NCI-H526 (cell line): ENCODE measurements around the gene SBSN.

Experiments
- DNase-seq, 2 experiments: peaks; one replicate each; lab custom pipeline; 2025; lab: John Stamatoyannopoulos, UW

Gene SBSN

DNA sequence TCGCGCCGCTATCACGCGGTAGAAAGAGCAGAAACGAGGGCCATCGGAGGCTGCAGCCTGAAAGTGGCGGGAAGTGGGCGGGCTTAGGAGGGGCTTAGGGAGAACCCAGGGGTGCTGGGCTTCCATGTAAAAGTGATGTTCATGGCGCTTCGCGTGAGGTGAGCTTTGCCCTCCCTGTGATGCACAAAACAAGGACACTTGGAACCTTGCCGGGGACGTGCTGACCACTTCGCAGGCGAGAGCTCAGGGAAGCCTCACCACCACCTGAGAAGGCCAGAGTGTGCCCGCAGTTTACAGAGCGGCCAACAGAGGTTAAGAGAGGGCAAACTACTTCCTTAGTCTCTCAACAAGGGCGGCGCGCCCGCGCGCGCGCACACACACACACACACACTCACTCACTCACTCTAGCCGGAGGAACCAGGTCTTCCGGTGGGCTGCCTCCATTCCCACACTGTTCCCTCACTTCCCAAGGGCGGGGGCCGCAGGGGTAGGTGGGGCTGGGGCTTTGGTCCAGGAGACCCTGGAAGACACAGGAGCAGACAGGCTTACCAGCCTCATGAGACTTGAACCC is 5.8 kb upstream of the SBSN start:
- DNase-seq, result peak in 1 of 2 experiments; percentile 16

DNA sequence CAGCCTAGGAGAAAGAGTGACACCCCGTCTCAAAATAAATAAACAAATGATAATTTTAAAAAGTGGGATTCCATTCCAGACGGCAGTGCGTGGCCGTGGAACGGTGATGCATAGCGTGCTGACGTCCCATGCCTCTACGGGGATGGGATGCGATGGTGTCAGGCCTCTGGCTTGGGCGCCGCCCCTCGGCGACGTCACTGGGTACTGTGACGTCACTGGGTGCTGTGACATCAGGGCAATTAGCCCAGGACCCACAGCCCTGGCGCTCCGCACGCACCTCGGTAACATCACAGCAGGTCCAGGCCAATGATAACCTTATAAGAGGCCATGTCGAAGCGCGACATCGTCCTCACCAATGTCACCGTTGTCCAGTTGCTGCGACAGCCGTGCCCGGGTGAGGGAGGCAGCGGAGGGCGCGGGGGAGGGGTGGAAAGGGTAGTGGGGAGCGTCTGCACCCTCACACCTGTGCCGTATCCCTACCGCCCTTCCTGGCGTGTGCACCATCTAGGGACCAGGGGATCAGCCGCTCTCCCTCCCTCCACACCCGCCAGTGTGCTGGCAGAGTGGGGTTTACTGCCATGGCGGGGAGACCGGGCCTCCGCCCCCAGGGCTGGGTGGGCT is 5.2 kb upstream of the SBSN start, which contains the start of gene GAPDHS:
GAPDHS (plus strand) TSS at position 256 of the 621 bp plus-strand sequence; CDS start at position 328, 72 bp downstream.
- DNase-seq, result no peak

DNA sequence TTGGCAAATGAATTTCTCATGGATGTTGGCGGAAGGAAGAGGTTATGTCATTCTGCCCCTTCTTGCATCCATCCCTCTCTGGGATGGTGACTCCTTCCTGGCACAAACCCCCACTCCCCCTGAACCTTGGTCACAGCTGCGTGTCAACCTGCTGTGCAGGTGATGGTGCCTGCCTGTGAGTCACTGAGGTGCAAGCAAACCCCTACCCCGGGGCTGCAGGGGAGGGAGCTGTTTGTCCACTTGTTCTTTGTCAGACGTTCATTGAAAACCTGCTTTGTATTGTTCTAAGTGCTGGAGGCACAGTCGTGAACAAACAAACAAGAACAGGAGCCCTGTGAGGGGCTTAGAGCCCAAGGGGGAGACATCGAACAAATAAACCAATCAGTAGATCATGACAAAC is 3.2 kb upstream of the SBSN start:
- DNase-seq, result no peak

DNA sequence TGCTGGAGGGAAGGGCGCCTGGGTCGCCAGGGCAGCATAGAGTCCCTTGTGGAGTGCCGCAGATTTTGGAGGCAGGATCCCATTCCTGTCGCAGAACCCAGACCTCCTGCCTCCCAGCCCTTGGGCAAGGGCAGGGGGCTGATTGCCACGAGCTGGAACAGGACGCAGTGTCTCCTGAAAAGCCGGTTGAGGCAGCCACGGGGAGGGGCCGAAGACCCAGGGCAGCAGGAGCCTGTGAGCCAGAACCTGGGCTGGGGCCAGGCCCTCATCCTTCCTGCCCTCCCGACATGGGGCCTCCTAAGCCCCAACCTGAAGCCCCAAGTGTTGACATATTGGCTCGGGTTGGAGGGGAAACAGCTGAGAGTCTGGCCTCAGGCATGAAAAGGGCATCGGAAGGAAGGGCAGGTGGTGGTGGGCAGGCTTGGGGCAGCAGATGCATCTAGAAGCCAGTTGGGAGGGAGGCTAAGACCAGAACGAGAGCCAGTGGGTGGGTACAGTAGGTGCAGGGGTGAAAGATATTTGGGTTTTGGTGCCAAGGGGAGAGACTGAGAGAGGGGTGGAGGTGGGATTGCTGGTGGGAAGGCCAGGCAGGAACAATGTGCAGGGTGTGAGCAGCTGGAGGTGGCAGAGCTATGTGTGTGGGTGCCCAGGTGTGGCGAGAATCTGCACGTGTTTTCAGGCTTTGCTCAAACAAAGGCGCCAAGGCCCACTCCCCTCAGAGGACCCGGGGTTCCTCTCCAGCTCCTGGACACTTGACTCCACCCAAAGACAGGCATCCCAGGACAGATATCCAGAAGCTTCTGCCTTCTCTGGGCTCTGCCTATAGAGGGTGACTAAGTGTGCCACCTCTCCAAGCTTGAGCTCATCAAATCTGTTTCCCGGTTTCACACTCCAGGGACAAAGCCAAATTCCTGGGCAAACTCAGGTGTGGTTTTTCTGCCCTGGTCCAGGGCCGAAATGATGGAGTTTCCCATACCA is 1.4 kb upstream of the SBSN start:
- no peak for DNase-seq

DNA sequence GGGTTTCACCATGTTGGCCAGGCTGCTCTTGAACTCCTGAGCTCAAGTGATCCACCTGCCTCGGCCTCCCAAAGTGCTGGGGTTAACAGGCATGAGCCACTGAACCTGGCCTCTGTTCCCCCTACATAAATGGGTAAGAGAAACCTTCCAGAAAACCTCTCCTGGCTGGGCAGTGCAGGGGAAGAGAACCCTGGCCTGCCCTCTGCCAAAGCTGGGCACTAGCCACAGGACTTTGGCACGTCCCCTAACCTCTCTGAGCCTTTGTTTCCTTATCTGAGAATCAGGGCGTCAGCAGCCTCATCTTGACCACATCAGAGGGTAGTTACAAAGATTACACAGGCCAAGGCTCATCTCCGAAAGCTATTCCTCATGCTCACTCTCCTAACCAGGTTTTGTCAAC is 2.2 kb downstream of the SBSN start:
- no peak for DNase-seq

DNA sequence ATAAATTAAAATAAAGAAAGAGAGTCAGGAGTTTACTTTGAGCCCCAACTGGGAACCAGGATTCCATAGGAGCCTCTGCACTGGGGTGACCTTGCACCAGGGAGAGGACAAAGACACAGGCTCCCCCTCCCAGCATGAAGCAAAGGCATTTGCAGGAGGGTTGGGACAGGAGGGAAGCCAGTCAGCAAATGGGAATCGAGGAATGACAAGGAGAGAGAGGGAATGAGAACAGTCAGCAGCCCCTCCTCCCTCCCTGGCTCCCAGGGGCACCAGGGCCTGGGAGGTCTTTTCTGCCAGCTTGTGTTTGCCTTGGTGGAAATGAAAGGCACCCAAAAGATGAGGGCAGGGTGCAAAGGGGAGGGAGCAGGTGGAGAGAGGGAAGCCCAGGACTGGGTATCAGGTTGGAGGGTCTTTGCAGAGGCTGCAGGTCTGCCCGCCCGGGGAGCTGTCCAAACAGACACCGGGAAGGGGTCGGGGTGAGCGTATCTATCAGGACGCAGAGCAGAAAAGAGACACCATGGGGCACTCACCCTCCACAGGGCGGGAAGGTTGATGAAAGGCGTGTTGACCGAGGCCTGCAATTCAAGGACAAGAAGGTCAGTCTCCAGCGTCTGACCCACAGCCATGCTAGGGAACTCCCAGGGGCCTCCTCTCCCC is 3.8 kb downstream of the SBSN start:
- no peak for DNase-seq

DNA sequence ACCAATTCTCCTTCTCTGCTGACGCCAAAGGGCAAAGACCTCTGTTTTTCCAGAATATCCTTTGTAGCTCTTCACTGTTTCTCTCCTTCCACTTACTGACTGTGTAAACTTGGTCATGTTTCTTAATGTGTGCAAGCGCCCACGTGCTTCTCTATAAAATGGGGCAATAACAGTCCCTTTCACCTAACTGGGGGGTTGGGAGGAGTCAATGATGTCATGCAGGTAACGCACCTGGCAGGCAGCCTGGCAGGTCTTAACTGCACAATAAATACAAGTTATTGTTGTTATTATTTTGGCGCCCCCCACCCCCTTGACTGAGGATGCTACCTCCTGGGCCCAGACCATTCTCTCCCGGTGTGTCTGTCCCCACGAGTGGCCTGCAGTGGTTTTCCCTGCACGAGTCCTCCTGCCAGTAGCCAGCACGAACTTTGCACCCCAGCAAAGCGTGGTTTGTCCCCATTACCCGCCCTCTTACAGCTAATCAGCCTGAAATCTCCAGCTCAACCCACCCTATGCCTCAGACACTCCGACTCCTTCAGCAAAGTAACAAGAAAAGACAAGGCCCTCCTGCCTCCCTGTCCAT is 5.3 kb downstream of the SBSN start:
- DNase-seq, result no peak

DNA sequence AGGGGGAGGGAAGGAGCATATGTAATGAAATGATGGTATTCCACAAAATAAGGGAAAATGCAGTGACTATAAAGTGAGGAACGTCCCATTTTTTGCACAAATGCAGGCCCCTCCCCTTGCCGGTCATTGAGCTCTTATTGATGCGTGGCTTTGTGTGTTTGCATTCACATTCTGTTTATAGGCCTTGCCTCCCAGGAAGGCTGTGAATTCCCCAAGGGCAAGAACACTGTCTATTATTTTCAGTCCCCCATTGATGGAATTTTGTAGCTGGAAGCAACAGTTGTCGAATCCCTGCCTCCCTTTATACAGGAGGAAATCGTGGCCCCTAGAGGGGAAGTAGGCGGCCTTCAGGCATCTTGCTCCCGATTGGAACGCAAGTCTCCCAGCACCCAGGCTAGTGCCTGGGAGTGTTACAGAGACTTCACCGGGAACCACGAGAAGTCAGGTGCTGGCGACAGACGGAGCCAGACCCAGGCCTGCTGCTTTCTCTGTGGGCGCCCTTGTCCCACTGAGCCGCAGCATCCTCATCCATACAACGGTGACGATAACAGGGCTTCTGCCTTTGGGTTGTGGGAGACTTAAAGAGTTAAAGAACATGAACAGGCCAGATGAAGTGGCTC is 6.9 kb downstream of the SBSN start:
- peak in 1 of 2 experiments; percentile 19 for DNase-seq

DNA sequence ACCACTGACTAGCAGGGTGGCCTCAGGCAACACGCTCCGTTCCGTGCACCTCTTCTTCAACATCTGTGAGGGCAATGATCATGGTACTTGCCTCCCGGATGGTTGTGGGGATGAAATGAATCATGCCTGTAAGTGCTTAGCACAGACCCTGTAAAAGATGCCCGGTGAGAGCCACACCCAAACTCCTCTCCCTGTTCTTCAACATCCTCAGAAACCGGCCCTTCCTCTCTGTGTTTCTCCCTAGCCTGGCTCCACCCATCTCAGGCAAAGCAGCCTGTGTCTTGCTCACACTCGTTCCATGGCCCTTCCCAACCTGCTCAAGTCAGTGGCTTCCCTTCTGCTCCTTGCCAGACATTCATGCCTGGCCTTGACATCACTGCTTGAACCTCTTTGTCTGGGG is 8.8 kb downstream of the SBSN start:
- no peak for DNase-seq

DNA sequence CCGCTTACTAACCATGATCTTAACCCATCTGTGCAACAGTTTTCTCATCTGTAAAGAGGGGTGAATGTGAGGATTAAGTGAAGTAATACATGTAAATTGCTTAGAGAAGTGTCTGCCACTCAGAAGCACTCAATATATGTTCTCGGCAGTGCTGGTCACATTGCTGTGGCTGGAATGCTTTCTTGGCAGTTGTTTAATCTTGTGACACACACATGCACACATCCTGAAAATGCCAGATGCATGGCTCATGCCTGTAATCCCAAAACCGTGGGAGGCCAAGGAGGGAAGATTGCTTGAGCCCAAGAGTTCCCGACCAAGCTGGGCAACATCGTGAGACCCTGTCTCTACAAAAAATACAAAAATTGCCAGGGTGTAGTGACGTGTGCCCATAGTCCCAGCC is 9.8 kb downstream of the SBSN start:
- DNase-seq, result no peak

DNA sequence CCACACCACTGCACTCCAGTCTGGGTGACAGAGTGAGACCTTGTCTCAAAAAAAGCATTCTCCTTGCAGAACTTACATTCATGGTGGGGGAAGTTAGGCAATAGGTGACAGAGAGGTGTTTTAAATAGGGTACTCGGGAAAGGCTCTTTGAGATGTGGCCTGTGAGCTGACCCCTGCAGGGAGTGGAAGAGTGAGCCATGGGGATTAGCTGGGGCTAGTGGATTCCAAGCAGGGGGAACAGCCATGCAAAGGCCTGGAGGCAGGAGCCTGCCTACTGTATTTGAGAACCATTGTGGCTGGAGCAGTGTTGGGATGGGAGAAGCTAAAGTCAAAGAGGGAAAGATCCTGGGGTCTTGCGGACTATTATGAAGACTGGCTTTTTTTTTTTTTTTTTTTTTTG is 10.8 kb downstream of the SBSN start:
- DNase-seq, result no peak

DNA sequence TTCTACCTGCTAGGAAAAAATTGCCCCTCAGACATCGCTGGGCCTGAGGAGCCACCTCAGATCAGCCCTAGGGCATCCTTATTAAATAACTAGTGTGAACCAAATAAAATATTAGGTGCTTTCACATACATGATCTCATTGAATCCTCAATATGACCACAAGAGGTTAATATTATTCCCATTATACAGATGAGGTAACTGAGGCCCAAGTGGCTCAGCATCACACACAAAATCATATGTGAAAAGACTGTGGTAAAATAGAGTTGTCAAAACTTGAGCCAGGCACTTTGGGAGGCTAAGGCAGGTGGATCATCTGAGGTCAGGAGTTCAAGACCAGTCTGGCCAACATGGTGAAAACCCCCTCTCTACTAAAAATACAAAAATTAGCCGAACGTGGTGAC is 11.8 kb downstream of the SBSN start:
- no peak for DNase-seq

DNA sequence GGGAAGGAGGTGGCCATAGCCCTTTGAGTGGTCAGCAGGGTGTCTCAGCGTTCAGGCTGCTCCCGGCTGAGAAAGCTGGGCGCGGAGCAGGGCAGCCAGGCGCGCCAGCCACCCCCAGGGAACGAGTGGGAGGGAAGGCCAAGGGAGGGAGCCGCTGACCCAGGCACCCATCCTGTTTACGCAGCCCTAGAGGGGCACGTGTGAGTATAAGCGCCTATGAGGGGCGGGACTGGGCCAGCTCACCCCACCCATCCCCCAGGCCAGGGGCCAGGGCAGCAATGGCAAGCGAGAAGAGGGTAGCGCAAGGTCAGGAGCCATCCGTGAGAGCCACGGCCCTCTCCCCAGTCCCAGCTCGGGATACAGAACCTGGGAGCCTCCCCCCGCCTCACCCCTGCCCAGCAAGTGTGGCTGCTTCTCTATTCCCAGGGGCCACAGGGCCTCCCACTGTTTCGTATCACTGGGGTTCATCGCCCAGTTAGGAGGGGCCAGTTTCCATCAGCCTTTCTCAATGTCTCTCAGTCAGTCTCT is 13.8 kb downstream of the SBSN start:
- peak in 1 of 2 experiments; percentile 30 for DNase-seq

DNA sequence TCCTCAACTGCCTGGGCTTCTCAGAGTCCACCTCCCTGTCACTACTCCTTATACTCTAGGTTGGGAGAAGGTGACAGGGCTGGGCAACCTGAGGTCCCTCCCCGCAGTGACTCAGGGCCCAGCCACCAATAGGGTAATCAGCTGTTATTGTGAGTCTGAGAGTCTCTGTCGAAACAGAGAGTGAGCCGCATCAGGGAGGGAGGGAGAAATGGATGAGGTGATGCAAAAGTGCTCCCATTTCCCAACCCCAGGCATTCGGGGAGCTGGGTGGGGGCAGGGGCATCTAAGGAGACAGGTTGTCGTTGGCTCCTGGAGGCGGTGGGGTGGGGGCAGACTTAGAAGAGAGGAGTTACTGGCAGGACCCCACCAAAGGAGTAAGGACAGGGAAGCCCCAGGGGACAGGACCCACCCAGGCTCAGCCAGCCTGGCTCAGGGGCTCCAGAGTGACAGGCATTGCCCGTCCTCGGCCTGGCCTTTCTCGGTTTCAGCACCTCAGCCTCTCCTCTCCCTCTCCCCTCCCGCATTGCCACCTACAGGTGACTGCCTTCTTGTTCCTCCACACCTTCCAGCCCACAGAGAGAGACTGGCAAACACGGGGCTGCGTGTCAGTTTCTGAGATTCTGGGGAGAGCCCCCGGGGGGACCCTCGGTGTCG is 14.4 kb downstream of the SBSN start, which contains the start of gene DMKN:
DMKN (minus strand) TSS at position 22 of the 654 bp plus-strand sequence. CDS start 174 bp downstream, outside the sequence.
- peak in 1 of 2 experiments; percentile 59 for DNase-seq

DNA sequence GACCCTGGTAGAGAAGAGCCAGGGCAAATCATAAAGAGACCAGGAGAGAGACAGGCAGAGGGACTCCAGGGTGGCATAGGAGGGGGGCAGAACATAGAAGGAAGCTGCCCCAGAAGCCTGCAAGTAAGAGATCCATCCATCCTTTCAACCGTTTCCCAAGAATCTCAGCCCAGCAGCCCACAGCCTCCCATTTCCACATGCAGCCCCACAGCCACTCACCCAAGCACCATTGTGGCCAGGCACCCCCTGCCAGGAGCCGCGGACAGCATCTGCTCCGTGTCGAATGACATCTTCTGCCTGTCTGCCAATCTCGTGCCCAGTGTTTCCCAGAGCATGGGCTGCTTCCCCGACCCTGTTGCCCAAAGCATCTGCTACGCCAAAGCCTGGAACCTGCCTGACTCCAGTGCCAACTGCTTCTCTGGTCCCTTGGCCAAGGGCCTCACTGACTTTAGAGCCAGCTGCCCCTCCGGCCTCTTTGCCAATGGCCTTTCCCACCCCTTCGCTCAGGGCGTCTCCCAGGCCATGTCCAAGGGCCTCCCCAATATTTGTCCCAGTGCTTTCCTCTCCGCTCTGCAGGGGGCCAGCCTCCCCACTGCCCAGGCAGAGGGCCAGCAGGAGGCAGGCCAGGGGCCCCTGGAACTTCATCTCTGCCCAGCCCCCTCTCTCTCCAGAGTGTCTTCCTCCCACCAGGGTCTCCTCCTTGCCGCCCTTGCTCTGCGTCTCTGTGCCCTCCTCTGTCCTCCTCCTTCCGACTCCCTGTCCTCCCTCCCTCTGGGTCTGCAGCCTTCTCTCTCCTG is 15.1 kb downstream of the SBSN start:
- DNase-seq, result no peak

DNA sequence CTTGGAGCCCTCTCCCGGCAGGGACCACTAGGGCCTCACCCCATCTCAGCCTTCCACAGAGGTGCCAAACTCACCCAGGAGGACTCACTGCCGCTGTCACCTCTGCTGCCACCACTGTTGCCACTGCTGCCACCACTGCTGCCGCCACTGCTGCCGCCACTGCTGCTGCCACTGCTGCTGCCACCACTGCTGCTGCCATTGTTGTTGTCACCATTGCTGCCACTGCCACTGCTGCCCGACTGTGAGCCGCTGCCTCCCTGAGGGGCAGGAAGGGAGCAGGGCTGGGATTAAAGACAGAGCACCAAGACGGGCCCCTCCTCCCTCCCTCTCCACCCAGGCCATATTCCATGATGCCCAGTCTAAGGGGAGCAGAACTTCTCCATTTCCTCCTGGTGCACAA is 16.8 kb downstream of the SBSN start:
- DNase-seq, result no peak

DNA sequence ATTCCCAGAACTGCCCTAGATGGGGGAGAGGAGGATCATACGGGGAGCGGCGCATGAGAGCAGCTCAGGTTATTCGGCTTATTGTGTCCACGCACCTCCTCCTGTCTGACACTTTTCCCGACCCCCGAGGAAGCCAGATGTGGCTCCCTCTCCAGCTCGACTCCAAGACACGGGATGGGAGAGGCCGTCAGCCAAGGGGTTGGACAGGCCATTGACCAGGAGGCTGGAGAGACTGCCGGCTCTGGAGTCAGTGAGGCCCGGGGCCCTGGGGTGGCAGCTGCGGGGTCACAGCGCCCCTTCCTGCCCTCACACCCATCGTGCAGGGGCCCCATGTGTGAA is 17.5 kb downstream of the SBSN start:
- no peak for DNase-seq

DNA sequence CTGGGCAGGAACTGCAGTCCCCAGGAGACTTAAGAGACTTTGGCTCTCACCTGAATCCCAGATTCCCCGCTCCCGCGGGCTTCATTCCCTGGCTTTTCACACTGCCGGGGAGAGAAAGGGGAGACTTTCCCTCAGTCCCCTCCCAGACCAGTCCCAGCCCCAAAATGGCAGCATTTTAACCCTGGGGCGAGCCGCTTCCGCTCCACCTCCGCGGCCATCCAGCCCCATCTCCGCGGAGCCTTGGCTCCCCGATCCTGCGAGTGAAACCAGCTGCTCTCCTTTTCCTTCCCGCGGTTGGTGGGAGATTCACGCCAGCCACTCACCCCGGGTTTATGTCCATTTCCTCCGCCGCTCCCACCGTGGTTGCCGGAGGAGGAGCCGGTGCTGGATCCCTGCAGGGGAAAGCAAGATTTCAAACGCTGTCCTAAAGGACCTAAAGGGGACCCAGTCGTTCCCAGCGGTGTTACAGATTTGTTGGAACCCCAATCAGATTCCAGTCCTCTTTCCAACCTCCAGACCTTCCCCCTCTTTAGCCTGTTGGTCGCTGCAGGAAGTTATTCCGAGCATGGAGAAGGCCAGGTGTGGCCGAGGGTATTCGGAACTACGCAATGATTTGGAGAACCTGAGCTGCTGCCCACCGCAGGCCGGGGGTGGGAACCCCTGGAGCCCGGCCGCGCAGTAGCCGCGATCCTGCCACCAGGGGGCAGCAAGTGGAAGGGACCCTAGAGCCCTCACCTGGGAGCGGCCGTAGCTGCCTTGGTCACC is 18.1 kb downstream of the SBSN start:
- peak; percentile 68 to 94 for DNase-seq

DNA sequence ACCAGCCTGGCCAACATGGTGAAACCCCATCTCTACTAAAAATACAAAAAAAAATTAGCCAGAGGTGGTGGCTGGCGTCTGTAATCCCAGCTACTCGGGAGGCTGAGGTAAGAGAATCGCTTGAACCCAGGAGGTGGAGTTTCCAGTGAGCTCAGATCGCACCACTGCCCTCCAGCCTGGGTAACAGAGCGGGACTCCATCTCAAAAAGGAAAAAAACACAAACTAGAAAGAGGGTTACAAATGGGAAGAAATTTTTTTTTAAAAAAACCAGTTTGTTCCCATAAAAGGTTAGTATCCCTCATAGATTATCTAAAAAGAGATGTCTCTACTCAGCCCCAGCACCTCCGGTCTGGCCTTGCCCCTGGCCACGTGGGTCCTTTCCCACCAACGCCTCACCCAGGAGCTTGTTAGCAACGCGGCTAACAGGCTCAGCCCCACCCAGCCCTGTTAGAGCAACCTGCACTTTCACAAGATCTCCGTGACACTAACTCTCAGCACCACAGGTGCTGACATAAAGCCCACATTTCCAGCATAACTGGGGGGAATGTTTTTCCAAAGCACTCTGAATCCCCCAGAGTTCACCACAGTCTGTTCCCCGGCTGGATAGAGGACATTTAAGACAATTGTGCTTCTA is 19.0 kb downstream of the SBSN start:
- DNase-seq, result peak; percentile 67 to 85
